ENCODE data around the gene EDDM13. TPM values are rescaled to one million over a fixed set of nuclear protein-coding genes. Genes with fewer than 3 reads are reported as not detected.

The EDDM13 gene
- total RNA-seq, 4 donors from 2014 or later = not detected

DNA sequence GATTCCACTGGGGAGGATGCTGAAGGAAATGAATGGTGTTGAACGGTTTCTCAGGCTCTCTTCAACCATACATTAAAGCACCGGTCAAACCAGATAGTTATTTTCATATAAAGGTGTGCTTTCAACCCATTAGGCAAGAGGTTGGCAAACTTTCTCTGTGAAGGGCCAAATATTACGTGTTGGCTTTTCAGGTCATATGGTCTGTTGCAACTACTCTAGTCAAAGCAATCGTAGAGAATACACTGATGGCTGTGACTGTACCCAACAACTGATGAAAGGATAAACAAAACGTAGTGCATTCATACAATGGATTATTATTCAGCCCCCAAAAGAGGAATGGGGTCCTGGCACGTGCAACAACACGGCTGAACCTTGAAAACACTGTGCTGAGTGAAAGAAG, 36.2 kb downstream of the EDDM13 start:
- Histone ChIP-seq H3K4me3 (no peak overlapping the region), H3K36me3 (peaks cover 0 to 13% (median 0%) of the 10 kb centered on the region in 3 donors), H3K9me3 (no peaks in the 10 kb centered on the region), H3K27ac (no peak overlapping the region), H3K4me1 (peaks cover 0 to 2% (median 0%) of the 10 kb centered on the region in 4 donors), H3K27me3 (no peaks in the 10 kb centered on the region)
- TF ChIP-seq, protein P1, sequence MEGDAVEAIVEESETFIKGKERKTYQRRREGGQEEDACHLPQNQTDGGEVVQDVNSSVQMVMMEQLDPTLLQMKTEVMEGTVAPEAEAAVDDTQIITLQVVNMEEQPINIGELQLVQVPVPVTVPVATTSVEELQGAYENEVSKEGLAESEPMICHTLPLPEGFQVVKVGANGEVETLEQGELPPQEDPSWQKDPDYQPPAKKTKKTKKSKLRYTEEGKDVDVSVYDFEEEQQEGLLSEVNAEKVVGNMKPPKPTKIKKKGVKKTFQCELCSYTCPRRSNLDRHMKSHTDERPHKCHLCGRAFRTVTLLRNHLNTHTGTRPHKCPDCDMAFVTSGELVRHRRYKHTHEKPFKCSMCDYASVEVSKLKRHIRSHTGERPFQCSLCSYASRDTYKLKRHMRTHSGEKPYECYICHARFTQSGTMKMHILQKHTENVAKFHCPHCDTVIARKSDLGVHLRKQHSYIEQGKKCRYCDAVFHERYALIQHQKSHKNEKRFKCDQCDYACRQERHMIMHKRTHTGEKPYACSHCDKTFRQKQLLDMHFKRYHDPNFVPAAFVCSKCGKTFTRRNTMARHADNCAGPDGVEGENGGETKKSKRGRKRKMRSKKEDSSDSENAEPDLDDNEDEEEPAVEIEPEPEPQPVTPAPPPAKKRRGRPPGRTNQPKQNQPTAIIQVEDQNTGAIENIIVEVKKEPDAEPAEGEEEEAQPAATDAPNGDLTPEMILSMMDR (IDR thresholded peaks at IDR 0.05) = no peak
- TF ChIP-seq POLR2A (IDR thresholded peaks at IDR 0.05) = no peak
- DNase-seq = no peak

DNA sequence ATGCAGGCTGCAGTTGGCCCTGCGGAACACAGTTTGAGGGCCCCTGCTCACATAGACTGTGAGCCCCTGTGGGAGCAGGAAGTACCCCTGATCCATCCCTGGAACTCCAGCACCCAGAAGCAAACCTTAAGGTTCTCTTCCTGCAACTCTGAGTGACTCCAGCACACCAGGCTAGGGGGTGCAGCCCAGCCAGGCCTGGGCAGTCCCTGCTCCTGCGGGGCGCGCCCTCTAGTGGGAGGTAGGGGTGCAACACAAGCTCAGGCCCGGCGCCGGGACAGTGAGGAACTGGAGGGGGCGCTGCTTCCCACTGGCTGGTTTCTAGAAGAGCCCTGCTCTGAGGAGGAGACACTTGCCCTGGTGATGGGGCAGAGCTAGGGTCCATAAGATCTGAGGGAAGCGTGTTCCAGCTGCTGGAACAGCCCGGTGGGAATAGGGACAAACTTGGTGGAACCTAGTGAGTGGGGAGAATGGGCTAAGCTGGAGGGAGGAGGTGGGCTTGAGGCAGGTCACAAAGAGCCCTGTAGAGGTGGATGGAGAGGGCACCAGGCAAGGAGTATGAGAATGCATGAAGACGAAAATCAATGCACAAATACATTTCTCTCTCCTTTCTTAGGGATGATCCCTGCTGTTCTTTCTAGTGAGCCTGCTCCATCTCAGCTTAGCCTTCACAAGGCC, 37.1 kb downstream of the EDDM13 start:
- DNase-seq = peak; percentile 32 to 63 (median 58)
- Histone ChIP-seq H3K27ac (no peak overlapping the region), H3K4me1 (peaks cover 0 to 4% (median 0%) of the 10 kb centered on the region in 4 donors), H3K36me3 (peaks cover 0 to 13% (median 0%) of the 10 kb centered on the region in 3 donors), H3K27me3 (no peaks in the 10 kb centered on the region), H3K4me3 (no peak overlapping the region), H3K9me3 (no peaks in the 10 kb centered on the region)
- TF ChIP-seq POLR2A (IDR thresholded peaks at IDR 0.05) = no peak
- TF ChIP-seq, protein P1 (IDR thresholded peaks at IDR 0.05) = peak; percentile 23 to 63 (median 49)

DNA sequence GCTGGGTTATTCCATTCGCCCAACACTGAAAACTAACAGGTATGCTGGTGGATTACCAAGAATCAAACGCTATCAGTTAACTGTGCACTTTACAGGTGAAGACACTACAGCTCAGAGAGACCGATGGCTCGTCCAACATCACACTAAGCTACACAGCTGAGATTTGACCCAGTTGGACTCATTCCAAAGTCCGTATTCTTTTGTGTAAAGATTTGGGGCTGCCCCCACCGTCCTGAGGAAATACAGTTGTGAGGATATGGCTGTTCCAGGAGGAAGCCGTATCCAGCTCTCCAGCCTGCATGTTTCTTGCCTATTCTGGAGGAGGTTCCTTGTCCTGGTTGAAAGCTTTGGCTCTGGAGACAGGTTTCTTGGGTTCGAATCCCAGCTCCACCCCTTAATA, 37.9 kb downstream of the EDDM13 start:
- TF ChIP-seq POLR2A (IDR thresholded peaks at IDR 0.05) = no peak
- TF ChIP-seq, protein P1 (IDR thresholded peaks at IDR 0.05) = no peak
- no peaks in the 10 kb centered on the region for H3K27me3 ChIP-seq
- DNase-seq = no peak
- peaks cover 0 to 6% (median 0%) of the 10 kb centered on the region in 4 donors for H3K4me1 ChIP-seq
- no peak overlapping the region for H3K27ac ChIP-seq
- H3K9me3 ChIP-seq = no peaks in the 10 kb centered on the region
- no peak overlapping the region for H3K4me3 ChIP-seq
- peaks cover 0 to 8% (median 0%) of the 10 kb centered on the region in 3 donors for H3K36me3 ChIP-seq

DNA sequence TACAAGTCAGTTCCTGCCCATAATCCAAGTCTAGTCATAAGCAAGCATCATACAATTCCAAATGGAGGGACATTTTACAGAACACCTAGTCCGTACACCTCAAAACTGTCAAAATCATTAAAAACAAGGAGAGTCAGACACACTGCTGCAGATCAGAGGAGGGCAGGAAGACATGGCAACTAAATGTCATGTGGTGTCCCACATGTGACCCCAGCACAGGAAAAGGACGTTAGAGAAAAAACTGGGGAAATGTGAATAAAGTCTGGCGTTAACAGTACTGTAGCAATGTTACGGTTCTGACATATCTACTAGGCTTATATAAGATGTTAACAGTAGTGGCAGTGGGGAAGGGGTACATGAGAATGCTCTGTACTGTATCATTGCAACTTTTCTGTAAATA, 39.8 kb downstream of the EDDM13 start:
- no peaks in the 10 kb centered on the region for H3K27me3 ChIP-seq
- no peak for DNase-seq
- H3K4me3 ChIP-seq = no peak overlapping the region
- TF ChIP-seq, protein P1 (IDR thresholded peaks at IDR 0.05) = no peak
- TF ChIP-seq POLR2A (IDR thresholded peaks at IDR 0.05) = no peak
- no peaks in the 10 kb centered on the region for H3K9me3 ChIP-seq
- H3K4me1 ChIP-seq = peaks cover 0 to 12% (median 0%) of the 10 kb centered on the region in 4 donors
- H3K27ac ChIP-seq = no peak overlapping the region
- peaks cover 0 to 6% (median 0%) of the 10 kb centered on the region in 3 donors for H3K36me3 ChIP-seq

DNA sequence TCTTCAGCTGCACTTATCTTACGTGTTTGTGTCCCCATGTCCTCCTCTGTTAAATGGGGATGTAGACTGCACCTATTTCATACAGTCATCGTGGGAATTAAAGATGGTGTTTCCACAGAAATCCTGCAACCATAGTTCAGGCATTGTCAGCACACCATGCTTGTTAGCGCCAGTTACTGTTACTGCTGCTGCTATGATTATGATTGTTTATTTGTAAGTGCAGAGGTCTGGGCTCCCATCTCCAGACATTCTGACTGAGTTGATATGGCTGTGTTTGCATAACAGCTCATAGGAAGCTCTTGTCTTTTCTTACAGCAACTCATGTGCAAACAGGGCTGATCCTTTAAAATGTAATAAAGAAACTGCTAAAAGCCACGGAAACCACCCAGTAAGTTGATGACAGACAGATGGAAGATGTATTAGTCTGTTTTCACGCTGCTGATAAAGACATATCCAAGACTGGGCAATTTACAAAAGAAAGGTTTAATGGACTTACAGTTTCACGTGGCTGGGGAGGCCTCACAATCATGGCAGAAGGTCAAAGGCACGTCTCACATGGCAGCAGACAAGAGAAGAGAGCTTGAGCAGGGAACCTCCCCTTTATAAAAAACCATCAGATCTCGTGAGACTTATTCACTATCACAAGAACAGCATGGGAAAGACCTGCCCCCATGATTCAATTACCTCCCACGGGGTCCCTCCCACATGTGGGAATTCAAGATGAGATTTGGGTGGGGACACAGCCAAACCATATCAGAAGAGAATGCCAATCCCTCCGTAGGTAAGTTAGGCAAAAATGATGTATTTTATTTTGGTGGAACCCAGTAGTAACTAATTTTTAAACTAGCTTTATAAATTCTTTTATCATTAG, 40.5 kb downstream of the EDDM13 start:
- Histone ChIP-seq H3K27ac (no peak overlapping the region), H3K4me1 (peaks cover 0 to 12% (median 0%) of the 10 kb centered on the region in 4 donors), H3K9me3 (no peaks in the 10 kb centered on the region), H3K36me3 (peaks cover 0 to 6% (median 0%) of the 10 kb centered on the region in 3 donors), H3K4me3 (no peak overlapping the region), H3K27me3 (no peaks in the 10 kb centered on the region)
- DNase-seq = no peak
- TF ChIP-seq, protein P1 (IDR thresholded peaks at IDR 0.05) = no peak
- no peak for TF ChIP-seq POLR2A (IDR thresholded peaks at IDR 0.05)

All from Peyer's patch (tissue), 4 donors.